Mammary epithelial cell (primary cell): ENCODE results near the gene BCL11A.

Experiments
- CTCF ChIP-seq, 2 donors: IDR thresholded peaks in 1 of 2; conservative IDR thresholded peaks in 1 of 2; 2 replicates each; pipeline ENCODE4 v1.5.1; 2011 to 2012; ENCODE audit warnings: inconsistent platforms in 2 of 2, low read length in 2 of 2, mild to moderate bottlenecking in 2 of 2, control low read depth in 1 of 2, low read depth in 1 of 2; ENCODE audit not compliant: insufficient read depth in 1 of 2; ENCODE audit errors: extremely low read depth in 1 of 2
- EZH2 ChIP-seq: IDR thresholded peaks from 2 replicates; pipeline ENCODE4 v1.6.1; 2012; ENCODE audit warnings: low read length, inconsistent platforms, borderline replicate concordance

DNA sequence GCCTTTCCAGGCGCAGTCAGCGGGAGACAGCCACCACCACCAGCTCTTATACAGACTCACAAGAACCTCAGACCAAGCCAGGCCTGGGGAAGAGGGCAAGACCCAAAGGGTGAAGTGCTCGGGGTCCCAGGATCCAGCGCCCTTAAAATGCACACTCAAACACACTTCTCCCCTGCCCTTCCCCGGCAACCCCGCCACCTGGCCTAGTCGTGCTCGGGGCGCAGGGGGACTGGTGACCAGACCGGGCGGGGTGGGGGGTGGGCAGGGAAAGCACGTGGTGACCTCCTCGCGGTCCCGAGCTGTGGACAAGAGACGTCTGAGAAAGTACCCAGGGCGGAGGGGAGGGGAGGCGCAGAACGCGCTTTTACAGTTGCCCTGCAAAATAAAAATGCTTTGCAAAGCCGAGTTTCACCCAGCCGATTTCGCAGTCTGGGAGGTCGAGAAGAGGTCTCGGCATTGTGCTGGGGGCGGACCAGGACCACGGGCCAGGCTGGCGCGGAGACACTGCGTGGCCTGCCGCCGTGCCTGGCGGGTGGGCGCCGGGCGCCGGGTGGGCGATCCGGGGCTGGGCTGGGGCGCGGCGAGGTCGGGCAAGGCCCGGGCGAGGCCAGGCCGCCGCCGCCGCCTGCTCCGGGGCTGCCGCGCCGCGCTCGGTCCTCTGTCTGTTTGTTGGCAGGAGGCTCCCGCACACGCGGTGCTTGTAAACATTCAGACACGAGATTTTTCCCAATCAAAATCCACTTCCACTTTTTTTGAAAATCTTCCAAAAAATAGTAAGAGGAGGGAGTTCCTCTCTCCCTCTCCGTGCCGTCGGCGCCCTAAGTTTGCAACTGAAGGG is 2.0 kb downstream of the BCL11A start:
- TF ChIP-seq EZH2 (no peak), CTCF (conservative IDR thresholded peaks at IDR 0.05 in 1 of 2, IDR thresholded peaks at IDR 0.05 in 1 of 2; ENCODE audit: extremely low read depth in 1 of 2, insufficient read depth in 1 of 2, low read depth in 1 of 2, low read length in 2 of 2) (no peak)
